Stimulated activated CD4-positive, alpha-beta T cell treated with anti-CD3 and anti-CD28 coated beads, Interleukin-2, amount 100 ng/mL, for 48 hours (primary cell): ENCODE data around the gene OAS2.
"Not testable (repeated sequence)": the region's sequence is repeated elsewhere in the genome, so short reads cannot be mapped to it uniquely, and the experiment has no call there.

ENCODE experiments used
- DNase-seq, 2 donors: peaks; one replicate each; pipeline ENCODE4 v3.0.0-alpha.2; 2020

The OAS2 gene

DNA sequence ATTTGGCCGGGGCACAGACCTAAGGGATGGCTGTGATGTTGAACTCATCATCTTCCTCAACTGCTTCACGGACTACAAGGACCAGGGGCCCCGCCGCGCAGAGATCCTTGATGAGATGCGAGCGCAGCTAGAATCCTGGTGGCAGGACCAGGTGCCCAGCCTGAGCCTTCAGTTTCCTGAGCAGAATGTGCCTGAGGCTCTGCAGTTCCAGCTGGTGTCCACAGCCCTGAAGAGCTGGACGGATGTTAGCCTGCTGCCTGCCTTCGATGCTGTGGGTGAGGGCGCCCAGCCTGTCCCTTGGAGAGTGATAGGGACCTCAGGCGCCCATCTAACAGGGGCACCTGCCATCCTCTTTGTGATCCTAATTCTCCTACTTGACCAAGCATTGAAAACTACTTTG, 27.6 kb upstream of the OAS2 start:
- no peak for DNase-seq

DNA sequence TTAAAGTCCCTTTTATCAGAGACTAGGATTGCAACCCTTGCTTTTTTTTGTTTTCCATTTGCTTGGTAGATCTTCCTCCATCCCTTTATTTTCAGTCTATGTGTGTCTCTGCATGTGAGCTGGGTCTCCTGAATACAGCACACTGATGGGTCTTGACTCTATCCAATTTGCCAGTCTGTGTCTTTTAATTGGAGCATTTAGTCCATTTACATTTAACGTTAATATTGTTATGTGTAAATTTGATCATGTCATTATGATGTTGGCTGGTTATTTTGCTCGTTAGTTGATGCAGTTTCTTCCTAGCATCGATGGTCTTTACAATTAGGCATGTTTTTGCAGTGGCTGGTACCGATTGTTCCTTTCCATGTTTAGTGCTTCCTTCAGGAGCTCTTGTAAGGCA, 21.2 kb upstream of the OAS2 start:
- not testable (repeated sequence) for DNase-seq

DNA sequence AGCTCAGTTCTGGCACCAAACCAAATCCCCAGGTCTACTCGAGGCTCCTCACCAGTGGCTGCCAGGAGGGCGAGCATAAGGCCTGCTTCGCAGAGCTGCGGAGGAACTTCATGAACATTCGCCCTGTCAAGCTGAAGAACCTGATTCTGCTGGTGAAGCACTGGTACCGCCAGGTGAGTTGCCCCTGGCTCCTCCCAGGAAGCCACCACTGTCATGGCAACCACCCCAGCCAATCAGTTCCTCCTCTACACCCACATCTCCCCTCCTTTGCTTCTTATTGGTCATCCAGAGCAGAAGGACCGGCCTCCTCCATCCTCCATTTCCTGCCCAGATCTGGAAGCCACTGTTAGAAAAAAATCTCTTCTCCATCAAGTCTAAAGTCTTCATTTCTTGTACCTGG, 17.2 kb upstream of the OAS2 start:
- DNase-seq: no peak

DNA sequence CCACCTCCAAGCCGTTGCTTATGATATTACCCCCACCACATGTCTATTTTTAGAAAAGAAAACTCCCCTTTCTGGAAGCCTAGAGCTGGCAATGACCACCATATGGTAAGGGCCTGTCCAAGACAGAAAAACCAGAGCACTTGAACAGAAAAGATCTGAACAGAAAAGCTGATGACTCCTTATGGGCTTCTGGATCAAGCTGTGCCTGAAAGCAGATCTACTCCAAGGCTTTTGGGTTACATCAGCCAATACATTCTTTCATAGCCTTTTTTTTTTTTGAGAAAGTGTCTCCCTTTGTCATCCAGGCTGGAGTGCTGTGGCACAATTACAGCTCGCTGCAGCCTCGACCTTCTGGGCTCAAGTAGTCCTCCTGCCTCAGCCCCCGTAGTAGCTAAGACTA, 16.8 kb upstream of the OAS2 start:
- no peak for DNase-seq

DNA sequence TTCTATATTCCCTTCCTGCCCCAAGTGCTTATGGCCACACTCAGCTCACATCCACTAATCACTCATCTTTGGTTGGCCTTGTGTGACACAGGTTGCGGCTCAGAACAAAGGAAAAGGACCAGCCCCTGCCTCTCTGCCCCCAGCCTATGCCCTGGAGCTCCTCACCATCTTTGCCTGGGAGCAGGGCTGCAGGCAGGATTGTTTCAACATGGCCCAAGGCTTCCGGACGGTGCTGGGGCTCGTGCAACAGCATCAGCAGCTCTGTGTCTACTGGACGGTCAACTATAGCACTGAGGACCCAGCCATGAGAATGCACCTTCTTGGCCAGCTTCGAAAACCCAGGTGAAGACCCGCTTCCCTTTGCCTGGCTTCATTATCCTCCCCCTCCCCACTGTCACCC, 15.8 kb upstream of the OAS2 start:
- no peak for DNase-seq

DNA sequence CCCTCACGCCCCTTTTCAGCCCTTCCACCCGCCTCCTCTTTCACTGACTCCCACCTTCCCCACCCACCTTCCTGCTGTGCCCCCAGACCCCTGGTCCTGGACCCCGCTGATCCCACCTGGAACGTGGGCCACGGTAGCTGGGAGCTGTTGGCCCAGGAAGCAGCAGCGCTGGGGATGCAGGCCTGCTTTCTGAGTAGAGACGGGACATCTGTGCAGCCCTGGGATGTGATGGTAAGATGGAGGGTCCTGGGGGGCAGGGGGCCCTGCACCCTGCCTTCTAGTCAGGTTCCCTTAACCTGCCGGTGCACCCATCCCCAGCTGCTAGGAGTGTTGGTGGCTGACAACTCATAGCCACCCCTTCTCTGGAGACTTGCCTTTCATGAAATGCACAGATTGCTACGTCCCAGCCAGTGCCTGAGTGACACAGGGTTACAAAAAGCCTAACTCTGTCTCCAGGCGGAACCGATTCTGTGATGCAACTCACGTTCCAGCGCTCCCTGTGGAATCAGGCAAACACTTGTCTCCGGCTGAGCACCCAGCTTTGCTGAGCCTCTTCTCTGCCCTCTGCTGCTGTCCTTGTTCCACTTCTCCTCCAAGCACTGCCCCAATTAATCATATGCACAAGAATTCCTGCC, 15.0 kb upstream of the OAS2 start:
- no peak for DNase-seq

DNA sequence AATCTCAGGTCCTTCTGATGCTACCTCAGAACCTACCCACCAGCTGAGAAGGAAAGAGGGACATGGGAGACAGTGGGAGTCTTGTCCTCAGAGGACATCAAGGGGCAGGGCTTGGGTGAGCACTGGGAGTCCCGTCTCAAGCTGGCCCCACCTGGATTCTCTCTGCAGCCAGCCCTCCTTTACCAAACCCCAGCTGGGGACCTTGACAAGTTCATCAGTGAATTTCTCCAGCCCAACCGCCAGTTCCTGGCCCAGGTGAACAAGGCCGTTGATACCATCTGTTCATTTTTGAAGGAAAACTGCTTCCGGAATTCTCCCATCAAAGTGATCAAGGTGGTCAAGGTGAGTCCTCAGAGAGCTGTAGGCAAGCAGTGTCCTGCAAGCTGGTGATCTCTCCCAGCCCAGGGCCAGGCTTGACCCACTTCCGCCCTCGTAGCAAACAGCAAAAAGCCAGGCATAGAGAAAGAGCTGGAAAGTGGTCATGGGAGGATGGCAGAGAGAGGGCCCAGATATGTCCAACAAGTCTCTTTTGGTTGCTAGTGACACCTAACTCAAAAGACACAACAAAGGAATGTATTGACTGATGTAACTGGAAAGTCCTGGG, 14.2 kb upstream of the OAS2 start:
- no peak for DNase-seq

DNA sequence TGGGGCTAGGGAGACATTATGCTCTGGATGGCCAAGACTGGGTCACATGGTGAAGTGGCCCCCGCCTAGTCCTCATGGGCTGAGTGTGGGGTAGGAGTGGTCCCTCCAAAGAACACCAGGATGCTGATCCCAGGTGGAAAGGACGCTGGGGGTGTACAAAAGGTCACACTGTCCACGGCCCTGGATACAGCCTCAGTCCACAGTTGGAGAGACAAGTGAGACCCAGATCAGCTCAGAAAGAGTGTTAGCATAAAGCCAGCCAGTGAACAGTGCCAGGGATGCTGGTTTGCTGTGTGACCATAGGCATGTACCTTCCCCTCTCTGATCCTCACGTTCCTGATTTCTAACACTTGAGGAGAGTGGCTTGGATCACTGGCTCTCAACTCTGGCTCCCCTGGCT, 13.4 kb upstream of the OAS2 start:
- DNase-seq: no peak

DNA sequence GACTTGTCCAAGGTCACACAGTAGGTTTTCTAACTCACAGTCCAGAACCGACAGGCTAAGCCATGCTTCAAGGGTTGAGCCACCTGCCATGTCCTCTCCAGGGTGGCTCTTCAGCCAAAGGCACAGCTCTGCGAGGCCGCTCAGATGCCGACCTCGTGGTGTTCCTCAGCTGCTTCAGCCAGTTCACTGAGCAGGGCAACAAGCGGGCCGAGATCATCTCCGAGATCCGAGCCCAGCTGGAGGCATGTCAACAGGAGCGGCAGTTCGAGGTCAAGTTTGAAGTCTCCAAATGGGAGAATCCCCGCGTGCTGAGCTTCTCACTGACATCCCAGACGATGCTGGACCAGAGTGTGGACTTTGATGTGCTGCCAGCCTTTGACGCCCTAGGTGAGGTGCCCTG, 12.7 kb upstream of the OAS2 start:
- DNase-seq: no peak

DNA sequence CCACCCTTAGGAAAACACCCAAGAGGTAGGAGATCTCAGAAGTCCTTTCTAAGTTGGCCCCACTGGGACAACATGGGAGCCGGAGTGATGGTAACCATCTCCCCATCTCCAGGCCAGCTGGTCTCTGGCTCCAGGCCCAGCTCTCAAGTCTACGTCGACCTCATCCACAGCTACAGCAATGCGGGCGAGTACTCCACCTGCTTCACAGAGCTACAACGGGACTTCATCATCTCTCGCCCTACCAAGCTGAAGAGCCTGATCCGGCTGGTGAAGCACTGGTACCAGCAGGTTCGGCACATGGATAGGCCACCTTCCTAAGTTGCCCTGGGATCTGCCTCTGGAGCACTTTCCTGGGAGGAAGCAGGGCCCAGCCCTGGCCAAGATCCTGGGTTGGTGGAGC, 11.0 kb upstream of the OAS2 start:
- DNase-seq: no peak

DNA sequence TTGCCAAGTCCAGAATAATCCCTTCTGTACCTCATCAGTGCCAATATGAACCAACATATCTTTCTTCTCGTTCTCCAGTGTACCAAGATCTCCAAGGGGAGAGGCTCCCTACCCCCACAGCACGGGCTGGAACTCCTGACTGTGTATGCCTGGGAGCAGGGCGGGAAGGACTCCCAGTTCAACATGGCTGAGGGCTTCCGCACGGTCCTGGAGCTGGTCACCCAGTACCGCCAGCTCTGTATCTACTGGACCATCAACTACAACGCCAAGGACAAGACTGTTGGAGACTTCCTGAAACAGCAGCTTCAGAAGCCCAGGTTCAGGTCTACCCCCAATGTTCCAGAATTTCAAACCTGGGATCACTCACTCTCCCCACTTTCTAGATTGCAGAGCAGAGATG, 10.5 kb upstream of the OAS2 start:
- no peak for DNase-seq

DNA sequence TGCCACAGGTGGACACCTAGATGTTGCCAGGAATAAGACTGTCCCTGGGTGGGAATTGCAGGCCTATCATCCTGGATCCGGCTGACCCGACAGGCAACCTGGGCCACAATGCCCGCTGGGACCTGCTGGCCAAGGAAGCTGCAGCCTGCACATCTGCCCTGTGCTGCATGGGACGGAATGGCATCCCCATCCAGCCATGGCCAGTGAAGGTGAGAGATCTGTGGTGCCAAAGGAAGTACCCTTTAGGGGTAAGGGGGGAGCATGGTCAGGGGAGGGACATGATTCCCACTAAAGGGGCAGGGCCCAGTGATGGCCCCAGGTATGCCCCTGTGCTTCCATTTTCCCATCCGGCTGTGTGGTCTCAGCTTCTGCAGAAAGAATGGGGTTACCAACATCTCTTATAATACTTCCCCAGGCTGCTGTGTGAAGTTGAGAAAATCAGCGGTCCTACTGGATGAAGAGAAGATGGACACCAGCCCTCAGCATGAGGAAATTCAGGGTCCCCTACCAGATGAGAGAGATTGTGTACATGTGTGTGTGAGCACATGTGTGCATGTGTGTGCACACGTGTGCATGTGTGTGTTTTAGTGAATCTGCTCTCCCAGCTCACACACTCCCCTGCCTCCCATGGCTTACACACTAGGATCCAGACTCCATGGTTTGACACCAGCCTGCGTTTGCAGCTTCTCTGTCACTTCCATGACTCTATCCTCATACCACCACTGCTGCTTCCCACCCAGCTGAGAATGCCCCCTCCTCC, 8.6 kb upstream of the OAS2 start:
- DNase-seq: no peak

DNA sequence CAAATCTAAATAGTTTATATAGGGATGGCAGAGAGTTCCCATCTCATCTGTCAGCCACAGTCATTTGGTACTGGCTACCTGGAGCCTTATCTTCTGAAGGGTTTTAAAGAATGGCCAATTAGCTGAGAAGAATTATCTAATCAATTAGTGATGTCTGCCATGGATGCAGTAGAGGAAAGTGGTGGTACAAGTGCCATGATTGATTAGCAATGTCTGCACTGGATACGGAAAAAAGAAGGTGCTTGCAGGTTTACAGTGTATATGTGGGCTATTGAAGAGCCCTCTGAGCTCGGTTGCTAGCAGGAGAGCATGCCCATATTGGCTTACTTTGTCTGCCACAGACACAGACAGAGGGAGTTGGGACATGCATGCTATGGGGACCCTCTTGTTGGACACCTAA, 7.9 kb upstream of the OAS2 start:
- no peak for DNase-seq

DNA sequence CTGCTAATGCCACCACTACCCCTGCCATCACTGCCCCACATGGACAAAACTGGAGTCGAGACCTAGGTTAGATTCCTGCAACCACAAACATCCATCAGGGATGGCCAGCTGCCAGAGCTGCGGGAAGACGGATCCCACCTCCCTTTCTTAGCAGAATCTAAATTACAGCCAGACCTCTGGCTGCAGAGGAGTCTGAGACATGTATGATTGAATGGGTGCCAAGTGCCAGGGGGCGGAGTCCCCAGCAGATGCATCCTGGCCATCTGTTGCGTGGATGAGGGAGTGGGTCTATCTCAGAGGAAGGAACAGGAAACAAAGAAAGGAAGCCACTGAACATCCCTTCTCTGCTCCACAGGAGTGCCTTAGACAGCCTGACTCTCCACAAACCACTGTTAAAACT, 7.1 kb upstream of the OAS2 start:
- DNase-seq: no peak

DNA sequence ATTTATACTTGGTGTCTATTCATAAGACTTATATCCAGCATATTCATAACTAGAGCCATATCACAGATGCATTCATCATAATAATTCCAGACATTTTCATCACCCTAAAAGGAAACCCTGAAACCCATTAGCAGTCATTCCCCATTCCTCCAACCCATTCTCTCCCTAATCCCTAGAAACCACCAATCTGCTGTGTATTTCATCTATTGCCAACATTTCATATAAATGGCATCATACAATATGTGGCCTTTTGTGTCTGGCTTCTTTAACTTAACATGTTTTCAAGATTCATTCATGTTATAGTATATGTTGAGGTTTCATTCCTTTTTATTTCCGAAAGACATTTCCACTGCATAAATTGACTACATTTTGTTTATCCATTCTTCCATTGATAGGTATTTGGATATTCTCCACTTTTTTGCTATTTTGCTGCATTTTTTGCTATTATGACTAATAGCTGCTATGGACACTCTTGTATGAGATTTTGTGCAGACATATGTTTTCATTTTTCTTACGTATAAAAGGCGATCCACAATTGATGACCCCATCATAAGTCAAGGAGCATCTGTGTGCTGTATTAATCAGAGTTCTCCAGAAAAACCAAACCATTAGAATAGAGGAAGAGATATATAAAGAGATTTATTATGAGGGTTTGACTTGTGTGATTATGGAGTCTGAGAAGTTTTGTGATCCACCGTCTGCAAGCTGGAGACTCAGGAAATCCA, 5.1 kb upstream of the OAS2 start:
- DNase-seq: no peak

DNA sequence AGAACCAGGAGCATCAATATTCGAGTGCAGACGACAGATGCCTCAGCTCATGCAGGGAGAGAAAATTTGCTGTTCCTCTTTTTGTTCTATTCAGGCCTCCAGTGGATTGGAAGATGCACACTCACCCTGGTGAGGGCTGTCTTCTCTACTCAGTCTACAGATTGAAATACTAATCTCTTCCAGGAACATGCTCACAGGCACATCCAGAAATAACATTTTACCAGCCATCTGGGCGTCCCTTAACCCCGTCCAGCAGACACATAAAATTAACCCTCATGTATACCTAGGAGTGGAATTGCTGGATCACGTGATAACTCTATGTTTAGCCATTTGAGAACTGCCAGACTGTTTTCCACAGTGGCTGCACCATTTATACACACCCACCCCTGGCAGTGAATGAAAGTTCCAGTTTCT, 4.5 kb upstream of the OAS2 start:
- no peak for DNase-seq

DNA sequence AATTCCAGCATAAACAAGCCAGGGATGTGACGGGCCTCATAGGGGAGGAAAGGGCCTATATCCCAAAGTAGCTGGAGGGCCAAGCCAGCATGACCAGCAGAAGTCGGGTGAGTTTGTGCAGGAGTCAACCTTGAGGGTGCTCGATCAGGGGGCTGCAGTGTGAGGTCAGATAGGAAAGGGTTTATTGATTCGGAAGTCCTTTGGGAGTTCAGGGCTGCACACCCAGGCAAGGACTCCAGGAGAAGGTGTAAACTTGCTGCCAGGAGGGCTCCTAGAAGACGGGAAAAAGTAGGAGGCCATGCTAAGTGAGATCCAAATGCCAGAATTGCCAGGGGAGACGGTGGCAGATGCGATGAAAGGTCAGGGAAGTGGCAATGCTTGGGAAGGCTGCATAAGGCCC, 3.4 kb upstream of the OAS2 start:
- no peak for DNase-seq

DNA sequence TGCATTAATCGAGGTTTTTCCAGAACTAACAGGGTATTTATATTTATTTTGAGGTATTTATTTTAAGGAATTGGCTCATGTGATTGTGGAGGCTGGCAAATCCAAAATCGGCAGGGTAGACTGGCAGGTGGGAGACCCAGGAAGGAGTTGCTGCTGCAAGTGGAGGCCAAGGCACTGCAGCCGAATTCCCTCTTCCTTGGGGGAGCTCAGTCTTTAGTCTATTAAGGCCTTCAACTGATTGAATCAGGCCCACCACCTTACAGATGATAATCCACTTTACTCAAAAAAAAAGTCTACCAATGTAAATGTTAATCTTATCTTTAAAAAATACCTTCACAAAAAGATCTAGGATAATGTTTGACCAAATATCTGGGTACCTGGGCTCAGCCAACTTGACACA, 1.2 kb upstream of the OAS2 start:
- DNase-seq: no peak

DNA sequence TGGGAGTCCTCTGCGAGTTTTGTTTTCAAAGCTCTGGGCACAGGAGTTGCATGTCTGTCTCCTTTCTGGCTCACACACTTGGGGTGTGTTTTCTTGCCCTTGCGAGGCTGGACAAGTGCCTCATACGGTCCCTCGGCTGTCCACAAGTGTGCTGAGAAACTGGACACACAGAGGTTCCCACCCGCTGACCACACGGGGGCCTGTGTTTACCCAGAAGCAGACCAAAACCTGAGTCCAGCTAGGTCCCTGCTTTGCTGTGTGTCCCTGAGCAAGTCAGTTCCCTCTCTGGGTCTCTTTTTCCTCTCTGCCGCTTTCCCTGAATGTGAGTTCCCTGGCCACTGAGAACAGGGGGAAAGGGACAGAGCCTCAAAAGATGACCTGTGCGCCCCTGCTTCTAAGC, 678 bp upstream of the OAS2 start:
- DNase-seq: peak in 1 of 2 donors; percentile 17

DNA sequence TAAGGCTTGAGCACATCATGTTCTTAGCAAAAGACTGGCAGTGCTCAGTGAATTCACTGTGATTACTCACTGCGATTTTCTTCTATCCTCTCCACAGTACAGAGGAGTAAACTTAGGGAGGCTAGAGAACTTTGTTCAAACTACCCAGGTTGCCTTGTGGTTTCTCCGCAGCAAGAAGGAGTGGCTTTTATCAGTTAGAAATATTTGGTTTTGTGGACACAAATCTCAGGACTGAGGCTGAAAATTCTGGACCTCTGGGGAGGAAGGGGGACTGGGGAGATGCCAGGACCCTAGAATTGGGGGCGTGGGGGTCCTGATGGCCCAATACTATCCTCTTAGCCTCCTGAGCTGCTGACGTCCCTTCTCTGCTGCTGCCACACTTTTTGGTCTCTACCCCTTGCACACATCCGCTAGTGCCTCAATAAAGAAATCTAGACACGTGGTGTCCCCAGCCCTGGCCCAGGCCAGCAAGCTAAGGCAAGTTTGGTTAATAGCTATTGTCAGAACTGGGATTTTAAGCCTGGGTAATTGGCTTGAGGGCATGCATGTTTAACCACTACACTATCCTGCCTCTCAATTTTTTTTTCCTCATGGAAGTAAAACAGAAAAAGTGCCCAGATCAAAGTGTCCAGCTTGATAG, 842 bp downstream of the OAS2 start:
- DNase-seq: peak in 1 of 2 donors; percentile 23

DNA sequence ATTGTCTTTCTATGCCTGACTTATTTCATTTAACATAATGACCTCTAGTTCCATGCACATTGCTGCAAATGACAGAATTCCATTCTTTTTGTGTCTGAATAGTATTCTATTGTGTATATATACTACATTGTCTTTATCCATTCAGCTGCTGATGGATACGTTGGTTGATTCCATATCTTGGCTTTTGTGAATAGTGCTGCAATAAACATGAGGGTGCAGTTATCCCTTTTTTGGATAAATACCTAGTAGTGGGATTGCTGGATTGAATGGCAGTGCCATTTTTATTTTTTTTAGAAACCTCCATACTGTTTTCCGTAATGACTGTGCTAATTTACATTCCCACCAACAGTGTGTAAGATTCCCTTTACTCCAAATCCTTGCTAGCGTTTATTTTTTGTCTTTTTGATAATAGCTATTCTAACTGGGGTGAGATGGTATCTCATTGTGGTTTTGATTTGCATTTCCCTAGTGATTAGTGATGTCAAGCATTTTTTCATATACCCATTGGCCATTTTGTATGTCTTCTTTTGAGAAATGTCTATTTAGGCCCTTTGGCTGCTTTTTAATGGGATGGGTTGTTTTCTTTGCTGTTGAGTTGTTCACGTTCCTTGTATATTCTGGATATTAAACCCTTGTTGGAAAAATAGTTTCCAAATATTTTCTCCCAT, 2.3 kb downstream of the OAS2 start:
- no peak for DNase-seq

DNA sequence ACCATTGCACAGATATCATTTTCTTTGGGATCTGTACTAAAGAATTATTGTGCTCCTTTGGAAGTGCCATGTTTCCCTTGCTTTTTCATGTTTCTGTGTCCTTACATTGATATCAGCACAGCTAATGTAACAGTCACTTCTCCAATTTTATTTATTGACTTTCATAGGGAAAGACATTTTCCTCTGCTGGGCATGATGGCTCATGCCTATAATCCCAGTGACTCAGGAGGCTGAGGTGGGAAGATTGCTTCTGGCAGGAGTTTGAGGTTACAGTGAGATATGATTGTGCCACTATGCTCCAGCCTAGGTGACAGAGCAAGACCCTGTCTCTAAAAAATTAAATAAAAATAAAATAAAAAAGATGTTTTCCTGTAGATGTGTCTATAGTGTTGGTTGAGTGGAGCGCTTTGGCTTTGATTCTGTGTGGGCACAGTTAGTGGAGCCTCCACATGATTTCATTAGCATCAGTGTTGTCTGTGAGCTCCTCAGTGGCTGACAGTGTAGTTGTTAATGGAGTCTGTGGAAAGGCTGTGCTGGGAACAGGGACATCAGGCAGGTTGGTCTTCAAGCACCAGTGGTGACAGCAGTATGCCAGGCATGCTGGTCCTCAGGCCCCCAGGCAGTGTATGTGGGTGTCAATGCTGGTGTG, 7.4 kb downstream of the OAS2 start:
- no peak for DNase-seq
